Measurements from ENCODE around the gene SULF2.

SULF2 gene

GRCh38 chr20:47711046-47711752 lies 74.1 kb downstream of the SULF2 start:
- TF ChIP-seq, protein P1, sequence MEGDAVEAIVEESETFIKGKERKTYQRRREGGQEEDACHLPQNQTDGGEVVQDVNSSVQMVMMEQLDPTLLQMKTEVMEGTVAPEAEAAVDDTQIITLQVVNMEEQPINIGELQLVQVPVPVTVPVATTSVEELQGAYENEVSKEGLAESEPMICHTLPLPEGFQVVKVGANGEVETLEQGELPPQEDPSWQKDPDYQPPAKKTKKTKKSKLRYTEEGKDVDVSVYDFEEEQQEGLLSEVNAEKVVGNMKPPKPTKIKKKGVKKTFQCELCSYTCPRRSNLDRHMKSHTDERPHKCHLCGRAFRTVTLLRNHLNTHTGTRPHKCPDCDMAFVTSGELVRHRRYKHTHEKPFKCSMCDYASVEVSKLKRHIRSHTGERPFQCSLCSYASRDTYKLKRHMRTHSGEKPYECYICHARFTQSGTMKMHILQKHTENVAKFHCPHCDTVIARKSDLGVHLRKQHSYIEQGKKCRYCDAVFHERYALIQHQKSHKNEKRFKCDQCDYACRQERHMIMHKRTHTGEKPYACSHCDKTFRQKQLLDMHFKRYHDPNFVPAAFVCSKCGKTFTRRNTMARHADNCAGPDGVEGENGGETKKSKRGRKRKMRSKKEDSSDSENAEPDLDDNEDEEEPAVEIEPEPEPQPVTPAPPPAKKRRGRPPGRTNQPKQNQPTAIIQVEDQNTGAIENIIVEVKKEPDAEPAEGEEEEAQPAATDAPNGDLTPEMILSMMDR (IDR thresholded peaks at IDR 0.05; ENCODE audit: insufficient read depth, low read depth, low read length, missing control alignments): no peak
- no peak for DNase-seq (ENCODE audit: low read depth)
- no peak overlapping the region for H3K4me3 ChIP-seq (ENCODE audit: low read length)

- DNase-seq (ENCODE audit: low read depth): no peak
- no peak overlapping the region for H3K4me3 ChIP-seq (ENCODE audit: low read length)
- TF ChIP-seq, protein P1 (IDR thresholded peaks at IDR 0.05; ENCODE audit: insufficient read depth, low read depth, low read length, missing control alignments): no peak
Observed at GRCh38 chr20:47710665-47711045, 74.6 kb downstream of the SULF2 start.

- DNase-seq (ENCODE audit: low read depth): no peak
- H3K4me3 ChIP-seq (ENCODE audit: low read length): no peak overlapping the region
- TF ChIP-seq, protein P1 (IDR thresholded peaks at IDR 0.05; ENCODE audit: insufficient read depth, low read depth, low read length, missing control alignments): no peak
Observed at GRCh38 chr20:47708953-47709833, 76.1 kb downstream of the SULF2 start.

- TF ChIP-seq, protein P1 (IDR thresholded peaks at IDR 0.05; ENCODE audit: insufficient read depth, low read depth, low read length, missing control alignments): no peak
- no peak for DNase-seq (ENCODE audit: low read depth)
- no peak overlapping the region for H3K4me3 ChIP-seq (ENCODE audit: low read length)
Observed at GRCh38 chr20:47708140-47708807, 77.0 kb downstream of the SULF2 start.

DNA sequence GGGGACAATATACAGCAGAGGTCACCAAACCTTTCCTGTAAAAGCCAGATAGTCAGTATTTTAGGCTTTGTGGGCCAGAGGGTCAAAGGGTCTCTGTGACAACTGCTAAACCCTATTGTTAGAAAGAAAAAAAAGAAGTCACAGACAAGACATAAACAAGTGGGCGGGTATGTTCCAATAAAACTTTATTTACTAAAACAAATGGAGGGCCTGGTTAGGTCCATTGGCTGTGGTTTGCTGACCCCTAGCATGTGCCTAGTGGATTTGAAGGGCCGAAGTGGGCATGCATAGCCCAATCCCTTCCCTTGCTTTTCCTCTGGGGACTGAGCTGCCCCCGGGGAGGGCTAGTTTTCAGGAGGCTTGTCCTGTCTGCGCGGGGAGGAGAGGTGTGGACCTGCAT lies 78.9 kb downstream of the SULF2 start:
- TF ChIP-seq, protein P1 (IDR thresholded peaks at IDR 0.05; ENCODE audit: insufficient read depth, low read depth, low read length, missing control alignments): no peak
- DNase-seq (ENCODE audit: low read depth): no peak
- no peak overlapping the region for H3K4me3 ChIP-seq (ENCODE audit: low read length)

- no peak for DNase-seq (ENCODE audit: low read depth)
- TF ChIP-seq, protein P1 (IDR thresholded peaks at IDR 0.05; ENCODE audit: insufficient read depth, low read depth, low read length, missing control alignments): no peak
- no peak overlapping the region for H3K4me3 ChIP-seq (ENCODE audit: low read length)
Observed at GRCh38 chr20:47705497-47705856, 79.8 kb downstream of the SULF2 start.

Data from epithelial cell of esophagus (primary cell).